Measurements from ENCODE around the gene SMURF1.

The SMURF1 gene

GRCh38 chr7:98998821-98999725 lies 144.8 kb downstream of the SMURF1 start:
- CTCF ChIA-PET, result interaction anchor here (0.6 to 1.1 kb wide), 3 partner anchors 37 to 49 kb away, joined by 3 to 4 read pairs (median 4); no protein-coding TSS in a partner anchor
- DNase-seq (ENCODE audit: low spot score), result no peak
- TF ChIP-seq, protein P1, sequence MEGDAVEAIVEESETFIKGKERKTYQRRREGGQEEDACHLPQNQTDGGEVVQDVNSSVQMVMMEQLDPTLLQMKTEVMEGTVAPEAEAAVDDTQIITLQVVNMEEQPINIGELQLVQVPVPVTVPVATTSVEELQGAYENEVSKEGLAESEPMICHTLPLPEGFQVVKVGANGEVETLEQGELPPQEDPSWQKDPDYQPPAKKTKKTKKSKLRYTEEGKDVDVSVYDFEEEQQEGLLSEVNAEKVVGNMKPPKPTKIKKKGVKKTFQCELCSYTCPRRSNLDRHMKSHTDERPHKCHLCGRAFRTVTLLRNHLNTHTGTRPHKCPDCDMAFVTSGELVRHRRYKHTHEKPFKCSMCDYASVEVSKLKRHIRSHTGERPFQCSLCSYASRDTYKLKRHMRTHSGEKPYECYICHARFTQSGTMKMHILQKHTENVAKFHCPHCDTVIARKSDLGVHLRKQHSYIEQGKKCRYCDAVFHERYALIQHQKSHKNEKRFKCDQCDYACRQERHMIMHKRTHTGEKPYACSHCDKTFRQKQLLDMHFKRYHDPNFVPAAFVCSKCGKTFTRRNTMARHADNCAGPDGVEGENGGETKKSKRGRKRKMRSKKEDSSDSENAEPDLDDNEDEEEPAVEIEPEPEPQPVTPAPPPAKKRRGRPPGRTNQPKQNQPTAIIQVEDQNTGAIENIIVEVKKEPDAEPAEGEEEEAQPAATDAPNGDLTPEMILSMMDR (conservative IDR thresholded peaks at IDR 0.05; ENCODE audit: low read depth), result no peak
- H3K27ac ChIP-seq, result no peak overlapping the region
- POLR2A ChIA-PET (ENCODE audit: low non-redundant PET), result no interaction called here

DNA sequence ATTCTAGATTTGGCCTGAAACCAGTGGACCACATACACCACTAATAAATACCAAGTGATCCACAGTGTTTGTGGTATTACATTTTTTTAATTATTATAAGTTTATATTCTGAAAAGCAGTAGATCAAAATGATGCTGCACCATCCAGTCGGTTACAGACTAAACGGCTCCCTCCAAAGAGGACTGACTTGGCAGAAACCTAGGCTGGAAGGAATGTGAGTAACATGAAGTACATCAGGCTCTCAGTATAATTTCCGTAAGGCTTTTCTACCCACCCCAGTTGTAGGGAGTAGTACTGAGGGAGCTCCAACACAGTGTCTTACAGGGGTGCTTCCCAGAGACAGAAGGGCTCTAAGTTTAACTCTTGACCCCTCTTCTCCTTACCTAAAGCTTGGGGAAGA lies 146.1 kb downstream of the SMURF1 start:
- TF ChIP-seq, protein P1 (conservative IDR thresholded peaks at IDR 0.05; ENCODE audit: low read depth), result no peak
- H3K27ac ChIP-seq, result no peak overlapping the region
- ChIA-PET CTCF (interaction anchor here (1.1 kb wide), 1 partner anchor 38 kb away, joined by 3 read pairs; no protein-coding TSS in a partner anchor), POLR2A (ENCODE audit: low non-redundant PET) (no interaction called here)
- DNase-seq (ENCODE audit: low spot score), result no peak

DNA sequence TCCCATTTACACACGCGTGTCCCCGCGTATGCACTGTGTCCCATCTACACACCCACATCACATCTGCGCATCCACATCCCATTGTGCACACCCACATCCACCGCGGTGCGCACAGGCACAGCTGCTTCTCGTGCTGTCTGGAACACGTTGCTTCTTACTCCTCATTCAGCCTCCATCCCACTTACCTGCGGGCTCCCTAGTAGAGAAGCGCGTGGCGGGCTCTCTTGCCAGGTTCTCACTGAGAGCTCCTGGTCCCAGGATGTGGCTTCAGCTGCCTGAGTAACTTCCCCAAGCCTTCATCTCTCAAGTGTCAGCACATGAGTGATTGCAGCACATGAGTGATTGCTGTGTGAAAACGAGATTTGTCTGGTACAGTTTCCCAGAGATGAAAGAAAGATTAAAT lies 147.8 kb downstream of the SMURF1 start:
- DNase-seq (ENCODE audit: low spot score), result no peak
- no peak overlapping the region for H3K27ac ChIP-seq
- ChIA-PET POLR2A (ENCODE audit: low non-redundant PET) (no interaction called here), CTCF (no interaction called here)
- TF ChIP-seq, protein P1 (conservative IDR thresholded peaks at IDR 0.05; ENCODE audit: low read depth), result no peak

- TF ChIP-seq, protein P1 (conservative IDR thresholded peaks at IDR 0.05; ENCODE audit: low read depth), result no peak
- POLR2A ChIA-PET (ENCODE audit: low non-redundant PET), result no interaction called here
- CTCF ChIA-PET, result no interaction called here
- no peak overlapping the region for H3K27ac ChIP-seq
- no peak for DNase-seq (ENCODE audit: low spot score)
These were observed 148.3 kb downstream of the SMURF1 start for GRCh38 chr7:98995523-98996149.

DNA sequence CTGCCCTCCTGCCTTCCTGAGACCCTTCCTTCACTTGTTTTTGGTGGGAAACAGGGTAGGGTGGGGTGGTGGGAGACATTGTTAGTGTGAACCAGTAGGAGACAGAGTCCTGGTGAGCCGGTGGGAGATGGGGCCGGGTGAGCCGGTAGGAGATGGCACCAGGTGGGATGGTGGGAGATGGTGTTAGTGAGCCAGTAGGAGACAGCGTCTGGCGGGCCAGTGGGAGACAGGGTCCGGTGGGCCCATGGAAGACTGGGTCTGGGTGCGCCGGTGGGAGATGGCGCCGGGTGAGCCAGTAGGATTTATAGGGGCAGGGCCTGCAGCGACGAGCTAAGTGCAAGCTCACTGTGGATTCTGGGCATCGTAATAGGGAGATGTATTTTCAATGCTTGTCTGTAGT lies 148.8 kb downstream of the SMURF1 start:
- CTCF ChIA-PET, result no interaction called here
- no peak overlapping the region for H3K27ac ChIP-seq
- POLR2A ChIA-PET (ENCODE audit: low non-redundant PET), result no interaction called here
- no peak for DNase-seq (ENCODE audit: low spot score)
- TF ChIP-seq, protein P1 (conservative IDR thresholded peaks at IDR 0.05; ENCODE audit: low read depth), result no peak

GRCh38 chr7:98994046-98994944 lies 149.6 kb downstream of the SMURF1 start:
- H3K27ac ChIP-seq, result no peak overlapping the region
- DNase-seq (ENCODE audit: low spot score), result no peak
- ChIA-PET POLR2A (ENCODE audit: low non-redundant PET) (no interaction called here), CTCF (no interaction called here)
- TF ChIP-seq, protein P1 (conservative IDR thresholded peaks at IDR 0.05; ENCODE audit: low read depth), result no peak
